Measurements from ENCODE around the gene NUDCD3.

DNA sequence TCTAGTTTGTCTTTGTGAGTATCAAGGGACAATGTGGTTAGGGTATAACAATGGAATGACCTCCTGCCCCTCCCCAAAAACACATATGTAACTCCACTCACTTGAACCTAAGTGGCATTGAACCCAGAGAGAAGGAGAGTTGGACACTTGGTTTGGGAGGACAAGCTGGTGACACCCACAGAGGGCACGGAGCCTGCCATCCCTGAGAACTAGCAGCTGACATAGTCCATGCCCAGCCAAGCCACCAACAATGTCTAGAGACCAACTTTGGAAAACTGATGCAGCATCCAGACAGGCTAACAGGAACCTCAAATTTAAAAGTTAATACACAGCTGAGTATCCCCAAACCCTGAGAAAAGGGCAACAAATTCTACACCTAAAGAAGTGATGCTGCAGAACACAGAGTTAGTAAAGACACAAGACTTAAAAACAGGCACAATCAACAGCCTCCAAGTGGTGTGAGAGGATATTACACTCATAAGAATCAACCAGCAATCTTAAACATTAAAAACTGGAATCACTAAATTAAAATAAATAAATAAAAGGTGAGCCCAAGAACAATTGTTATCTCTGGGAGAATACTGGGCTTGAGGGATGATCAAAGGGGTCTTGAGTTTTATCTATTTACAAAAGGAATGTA, 27.2 kb downstream of the NUDCD3 start:
- TF ChIP-seq, protein P1, sequence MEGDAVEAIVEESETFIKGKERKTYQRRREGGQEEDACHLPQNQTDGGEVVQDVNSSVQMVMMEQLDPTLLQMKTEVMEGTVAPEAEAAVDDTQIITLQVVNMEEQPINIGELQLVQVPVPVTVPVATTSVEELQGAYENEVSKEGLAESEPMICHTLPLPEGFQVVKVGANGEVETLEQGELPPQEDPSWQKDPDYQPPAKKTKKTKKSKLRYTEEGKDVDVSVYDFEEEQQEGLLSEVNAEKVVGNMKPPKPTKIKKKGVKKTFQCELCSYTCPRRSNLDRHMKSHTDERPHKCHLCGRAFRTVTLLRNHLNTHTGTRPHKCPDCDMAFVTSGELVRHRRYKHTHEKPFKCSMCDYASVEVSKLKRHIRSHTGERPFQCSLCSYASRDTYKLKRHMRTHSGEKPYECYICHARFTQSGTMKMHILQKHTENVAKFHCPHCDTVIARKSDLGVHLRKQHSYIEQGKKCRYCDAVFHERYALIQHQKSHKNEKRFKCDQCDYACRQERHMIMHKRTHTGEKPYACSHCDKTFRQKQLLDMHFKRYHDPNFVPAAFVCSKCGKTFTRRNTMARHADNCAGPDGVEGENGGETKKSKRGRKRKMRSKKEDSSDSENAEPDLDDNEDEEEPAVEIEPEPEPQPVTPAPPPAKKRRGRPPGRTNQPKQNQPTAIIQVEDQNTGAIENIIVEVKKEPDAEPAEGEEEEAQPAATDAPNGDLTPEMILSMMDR (IDR thresholded peaks at IDR 0.05): peak in 3 of 4 donors; percentile 12 to 13 (median 12)
- no peak for TF ChIP-seq POLR2A (IDR thresholded peaks at IDR 0.05)
